ENCODE data around the gene OR2D3. TPM values are rescaled to one million over a fixed set of nuclear protein-coding genes. Genes with fewer than 3 reads are reported as not detected.
A peak's percentile ranks its signal among the peaks of the same experiment; 100 is the strongest.
"Not testable (repeated sequence)": the region's sequence is repeated elsewhere in the genome, so short reads cannot be mapped to it uniquely, and the experiment has no call there.

OR2D3 gene
- total RNA-seq, 2 donors from 2014 or later, result not detected

DNA sequence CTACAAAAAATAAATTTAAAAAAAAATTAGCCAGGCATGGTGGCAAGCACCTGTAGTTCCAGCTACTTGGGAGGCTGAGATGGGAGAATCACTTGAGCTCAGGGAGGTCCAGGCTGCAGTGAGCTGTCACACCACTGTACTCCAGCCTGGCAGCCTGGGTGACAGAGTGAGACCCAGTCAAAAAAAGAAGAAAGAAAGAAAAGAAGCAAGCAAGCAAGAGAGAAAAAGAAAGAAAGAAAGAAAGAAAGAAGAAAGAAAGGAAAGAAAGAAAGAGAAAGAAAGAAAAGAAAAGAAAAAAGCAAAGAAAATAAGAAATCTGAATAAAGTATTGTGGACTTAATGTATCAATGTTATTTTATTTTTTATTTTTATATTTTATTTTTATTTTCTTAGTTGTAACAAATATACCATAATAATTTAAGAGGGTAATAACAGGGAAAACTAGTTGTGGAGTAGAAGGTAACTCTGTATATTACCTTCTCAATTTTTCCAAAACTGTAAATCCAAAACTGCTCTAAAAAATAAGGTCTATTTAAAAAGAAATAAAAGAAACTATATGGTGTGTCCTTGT, 4.3 kb downstream of the OR2D3 start:
- Mint-ChIP-seq H3K9me3 (peaks cover 0 to 3% of the 10 kb centered on the region in 2 donors), H3K36me3 (peaks cover 9 to 11% of the 10 kb centered on the region in 2 donors), H3K27ac (no peak overlapping the region)
- ATAC-seq (no peak), DNase-seq (ENCODE audit: low spot score in 2 of 2) (no peak)

DNA sequence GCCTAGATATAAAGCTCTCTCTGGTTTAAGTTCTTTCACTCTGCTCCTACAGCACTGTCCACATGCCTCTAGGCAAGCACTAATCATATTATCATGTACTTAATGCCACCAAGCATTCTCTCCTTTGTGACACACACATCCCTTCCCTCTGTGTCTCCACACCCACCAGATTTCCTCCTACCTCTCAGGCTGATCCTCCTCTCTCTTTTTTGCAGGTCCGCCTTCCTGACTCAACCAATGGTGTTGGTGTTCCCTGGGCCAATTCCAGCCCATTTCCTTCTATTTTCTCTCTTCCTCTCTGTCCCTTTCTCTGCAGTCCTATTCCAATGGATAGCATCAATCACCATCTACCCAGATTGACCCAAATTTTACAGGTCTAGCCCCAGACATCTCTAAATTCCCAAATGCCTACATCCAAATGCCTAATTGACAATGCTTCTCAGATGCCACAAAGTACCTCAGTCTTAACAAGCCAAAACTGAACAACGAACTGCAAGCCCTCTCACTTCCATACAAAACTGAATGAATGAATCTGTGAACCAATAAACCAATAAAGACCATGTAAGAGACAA, 4.9 kb downstream of the OR2D3 start:
- ATAC-seq (peak in 1 of 2 donors; percentile 23), DNase-seq (ENCODE audit: low spot score in 2 of 2) (no peak)
- peaks cover 0 to 3% of the 10 kb centered on the region in 2 donors for H3K9me3 Mint-ChIP-seq
- H3K36me3 Mint-ChIP-seq, result peaks cover 9 to 11% of the 10 kb centered on the region in 2 donors
- peak overlapping the region in 1 of 2 donors; percentile 82 for H3K27ac Mint-ChIP-seq

DNA sequence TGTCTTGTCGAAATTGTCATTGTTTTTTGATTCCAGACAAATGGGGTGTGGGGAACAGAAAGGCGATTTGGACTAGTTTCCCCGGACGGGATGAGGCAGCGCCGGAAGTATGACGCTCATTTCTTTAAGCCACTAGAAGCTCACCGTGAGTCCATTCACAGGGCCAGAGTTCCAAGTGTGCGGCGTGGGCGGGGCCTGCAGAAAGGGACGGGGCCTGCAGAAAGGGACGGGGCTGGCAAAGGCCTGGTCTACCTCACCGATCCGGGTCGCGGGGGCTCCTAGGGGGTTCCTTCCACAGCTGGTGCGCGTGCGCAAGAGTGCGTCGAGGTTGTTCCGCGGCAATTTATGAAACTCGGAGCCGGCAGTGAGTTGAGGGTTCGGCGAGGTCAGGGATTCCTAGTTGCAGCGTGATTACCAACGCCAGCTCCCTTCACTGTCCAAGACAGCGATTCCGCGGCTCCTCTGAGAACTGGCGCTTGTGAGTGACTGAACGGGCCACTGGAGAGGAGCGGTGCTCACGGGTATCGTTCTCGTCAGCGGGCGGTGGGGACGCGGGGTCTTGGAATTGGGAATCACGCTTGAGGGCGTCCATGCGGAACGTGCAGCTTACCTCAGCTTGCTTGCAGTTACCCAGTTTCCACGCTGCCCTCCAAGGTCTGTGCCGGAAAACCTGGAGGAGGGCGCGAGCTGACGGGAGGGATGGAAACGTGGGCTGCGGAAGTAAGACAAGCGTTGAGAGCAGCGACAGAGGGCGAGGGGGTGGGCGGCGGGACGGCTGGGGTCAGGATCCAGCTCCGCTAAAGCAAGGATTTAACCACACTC, 5.6 kb downstream of the OR2D3 start, which contains the start of gene ZNF215:
Gene ZNF215, plus strand, starts transcription at position 219 of the 822 bp plus-strand sequence. CDS start 5,847 bp downstream, outside the sequence.
- peak within 1 kb of the TSS; percentile 66 to 82 for H3K27ac Mint-ChIP-seq
- H3K36me3 Mint-ChIP-seq, result peaks cover 9 to 11% of the 10 kb centered on the region in 2 donors
- peaks cover 0 to 3% of the 10 kb centered on the region in 2 donors for H3K9me3 Mint-ChIP-seq
- ATAC-seq (peak; percentile 77 to 85), DNase-seq (ENCODE audit: low spot score in 2 of 2) (peak; percentile 32 to 60)

DNA sequence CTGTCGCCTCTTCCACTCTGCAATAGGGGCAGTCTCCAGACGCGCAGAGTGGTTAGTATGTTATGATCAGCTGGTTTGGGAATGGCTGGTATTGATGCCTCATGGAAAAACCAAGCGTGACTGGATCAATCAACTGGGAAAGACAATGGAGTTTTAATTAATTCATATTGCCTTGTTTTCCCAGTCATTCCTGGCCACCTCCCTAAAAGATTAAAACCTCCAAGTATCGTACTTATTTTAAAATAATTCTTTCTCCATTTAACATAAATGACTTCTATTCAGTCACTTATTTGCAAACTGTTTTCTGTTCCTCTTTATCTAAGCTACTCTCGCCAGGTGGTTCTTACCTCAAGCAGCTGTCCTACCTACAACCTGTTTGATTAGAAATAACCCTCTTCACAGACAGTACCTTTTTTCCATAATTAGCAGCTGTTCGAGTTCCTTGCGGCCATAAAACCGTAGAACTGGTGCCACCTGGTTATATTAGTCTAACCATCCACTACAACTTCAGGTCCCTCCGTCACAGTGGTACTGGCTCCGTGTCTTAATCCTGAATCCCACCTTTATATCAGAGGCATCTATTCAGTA, 6.3 kb downstream of the OR2D3 start:
- Mint-ChIP-seq H3K9me3 (peaks cover 0 to 3% of the 10 kb centered on the region in 2 donors), H3K36me3 (peaks cover 9 to 11% of the 10 kb centered on the region in 2 donors), H3K27ac (peak overlapping the region in 1 of 2 donors; percentile 82)
- ATAC-seq, result no peak
- no peak for DNase-seq (ENCODE audit: low spot score in 2 of 2)

DNA sequence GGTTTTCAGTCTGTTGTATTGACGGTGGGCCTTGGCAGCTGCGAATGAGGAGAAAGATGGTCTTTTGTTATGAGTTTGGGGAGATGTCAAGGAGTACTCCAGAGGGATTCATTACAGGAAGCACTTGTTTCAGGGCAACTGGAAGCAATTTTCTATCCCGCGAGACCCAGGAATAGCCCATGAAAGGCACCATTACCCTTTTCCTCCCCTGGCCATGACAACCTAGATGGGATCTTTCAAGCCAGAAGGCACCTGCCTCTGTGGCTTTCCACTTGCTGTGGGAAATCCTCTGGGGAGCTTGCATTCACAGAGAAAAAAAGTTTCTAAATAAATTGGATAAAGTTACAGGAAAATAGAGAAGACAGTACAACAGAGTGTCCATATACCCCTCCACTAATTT, 8.1 kb downstream of the OR2D3 start:
- no peak for DNase-seq (ENCODE audit: low spot score in 2 of 2)
- ATAC-seq, result no peak
- Mint-ChIP-seq H3K27ac (no peak overlapping the region), H3K9me3 (peaks cover 0 to 3% of the 10 kb centered on the region in 2 donors), H3K36me3 (peaks cover 9 to 11% of the 10 kb centered on the region in 2 donors)

DNA sequence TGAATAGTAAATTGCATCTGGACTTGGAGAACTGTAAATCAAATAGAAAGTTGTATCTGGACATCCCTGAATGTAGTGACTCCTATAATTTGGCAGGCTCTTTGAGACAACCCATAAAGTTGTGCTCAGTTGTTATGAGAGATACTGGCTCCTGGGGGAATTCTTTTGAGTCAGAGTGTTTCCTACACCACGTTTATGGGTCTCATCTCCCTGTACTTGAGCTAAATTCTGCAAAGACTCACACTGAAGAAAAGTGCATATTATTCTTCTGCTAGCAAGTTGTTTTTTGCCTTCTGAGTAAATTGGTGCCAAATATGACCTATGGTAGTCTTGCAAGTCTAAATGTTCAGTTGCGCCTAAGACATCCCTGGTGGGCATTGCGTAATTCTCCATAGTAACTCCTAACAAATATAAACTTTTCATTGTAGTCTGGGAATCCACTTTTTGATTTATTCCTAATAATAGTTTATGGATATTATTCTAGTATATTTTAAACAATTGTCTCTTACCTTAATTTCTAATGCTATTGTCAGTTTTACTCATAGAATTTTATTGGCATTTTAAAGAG, 10.4 kb downstream of the OR2D3 start:
- H3K36me3 Mint-ChIP-seq, result peaks cover 4% of the 10 kb centered on the region in 2 donors
- H3K9me3 Mint-ChIP-seq, result no peaks in the 10 kb centered on the region
- DNase-seq (ENCODE audit: low spot score in 2 of 2), result no peak
- ATAC-seq, result no peak
- H3K27ac Mint-ChIP-seq, result no peak overlapping the region

DNA sequence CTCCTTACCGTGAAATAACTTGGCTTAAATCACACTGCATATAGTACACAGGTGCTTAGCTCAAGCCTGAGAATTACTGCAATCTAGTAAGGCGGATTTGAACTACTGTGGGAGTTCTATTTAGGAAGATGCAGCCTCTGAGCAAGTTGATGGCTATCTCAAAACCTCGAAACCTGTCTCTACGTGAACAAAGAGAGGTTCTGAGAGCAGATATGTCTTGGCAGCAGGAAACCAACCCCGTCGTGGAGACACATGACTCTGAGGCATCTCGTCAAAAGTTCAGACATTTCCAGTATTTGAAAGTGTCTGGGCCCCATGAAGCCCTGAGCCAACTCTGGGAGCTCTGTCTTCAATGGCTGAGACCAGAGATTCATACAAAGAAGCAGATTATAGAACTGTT, 11.3 kb downstream of the OR2D3 start:
- no peaks in the 10 kb centered on the region for H3K9me3 Mint-ChIP-seq
- H3K27ac Mint-ChIP-seq, result no peak overlapping the region
- DNase-seq (ENCODE audit: low spot score in 2 of 2) (no peak), ATAC-seq (peak in 1 of 2 donors; percentile 49)
- H3K36me3 Mint-ChIP-seq, result no peaks in the 10 kb centered on the region

DNA sequence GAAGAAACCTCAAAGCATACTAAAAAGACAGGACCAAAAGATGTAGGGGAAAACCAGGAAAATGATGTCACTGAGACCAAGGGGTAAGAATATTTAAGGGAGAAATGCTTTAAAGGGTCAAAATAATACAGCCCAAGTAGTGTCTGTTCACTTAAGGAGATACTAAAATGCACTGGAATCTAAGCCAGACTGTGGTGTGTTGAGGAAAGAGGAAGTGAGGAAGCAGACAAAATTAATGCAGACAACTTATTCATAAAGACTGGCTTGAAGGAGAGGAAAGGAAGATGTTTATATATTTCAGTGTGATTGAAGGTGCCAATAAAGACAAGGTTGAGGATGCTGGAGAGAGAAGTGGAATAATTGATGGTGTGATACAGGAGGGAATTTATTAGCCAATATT, 21.2 kb downstream of the OR2D3 start:
- Mint-ChIP-seq H3K27ac (no peak overlapping the region), H3K36me3 (no peaks in the 10 kb centered on the region), H3K9me3 (no peaks in the 10 kb centered on the region)
- no peak for ATAC-seq
- no peak for DNase-seq (ENCODE audit: low spot score in 2 of 2)

DNA sequence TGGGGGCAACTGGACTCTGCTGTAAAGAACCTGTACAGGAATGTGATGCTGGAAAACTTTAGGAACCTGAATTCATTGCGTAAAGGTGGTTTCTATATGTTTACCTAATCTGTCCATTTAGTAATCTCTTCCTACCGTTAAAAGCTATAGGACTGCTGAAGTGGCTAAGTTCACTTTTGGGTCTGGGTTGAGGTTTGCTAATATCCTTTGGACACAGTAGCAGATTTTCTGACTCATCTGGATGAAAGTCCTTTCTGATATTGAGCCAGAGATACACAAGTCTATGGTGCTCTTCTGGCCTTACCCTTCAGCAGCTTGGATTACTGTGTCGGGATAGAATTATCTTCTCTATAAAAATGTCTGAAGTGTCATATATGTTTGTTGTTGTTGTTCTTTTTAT, 22.3 kb downstream of the OR2D3 start:
- Mint-ChIP-seq H3K36me3 (no peaks in the 10 kb centered on the region), H3K9me3 (no peaks in the 10 kb centered on the region), H3K27ac (no peak overlapping the region)
- DNase-seq (ENCODE audit: low spot score in 2 of 2) (no peak), ATAC-seq (no peak)

DNA sequence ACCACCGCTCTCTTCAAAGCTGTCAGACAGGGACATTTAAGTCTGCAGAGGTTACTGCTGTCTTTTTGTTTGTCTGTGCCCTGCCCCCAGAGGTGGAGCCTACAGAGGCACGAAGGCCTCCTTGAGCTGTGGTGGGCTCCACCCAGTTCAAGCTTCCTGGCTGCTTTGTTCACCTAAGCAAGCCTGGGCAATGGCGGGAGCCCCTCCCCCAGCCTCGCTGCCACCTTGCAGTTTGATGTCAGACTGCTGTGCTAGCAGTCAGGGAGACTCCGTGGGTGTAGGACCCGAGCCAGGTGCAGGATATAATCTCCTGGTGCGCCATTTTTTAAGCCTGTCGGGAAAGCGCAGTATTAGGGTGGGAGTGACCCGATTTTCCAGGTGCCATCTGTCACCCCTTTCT, 33.4 kb downstream of the OR2D3 start:
- not testable (repeated sequence) for H3K36me3 Mint-ChIP-seq; ATAC-seq; H3K27ac Mint-ChIP-seq; H3K9me3 Mint-ChIP-seq; DNase-seq (ENCODE audit: low spot score in 2 of 2)

DNA sequence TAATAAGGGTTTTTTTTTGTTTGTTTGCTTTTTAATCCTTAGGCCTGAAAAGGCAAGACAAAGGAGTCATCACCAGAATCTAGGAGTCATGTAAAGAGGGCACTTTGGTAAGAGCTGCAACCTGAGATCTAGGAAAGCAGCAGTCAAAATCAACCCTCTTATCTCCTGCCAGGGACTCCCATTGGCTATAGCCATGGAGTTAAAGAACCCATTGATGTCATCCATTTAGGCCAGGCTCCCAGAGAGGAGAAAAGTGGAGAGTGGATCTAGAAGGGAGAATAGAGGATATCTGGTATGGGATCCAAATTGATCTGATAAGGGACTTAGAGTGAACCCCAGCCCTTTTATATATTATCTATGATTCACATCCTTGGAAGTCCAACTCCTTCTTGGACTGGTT, 41.3 kb downstream of the OR2D3 start:
- DNase-seq (ENCODE audit: low spot score in 2 of 2), result no peak
- Mint-ChIP-seq H3K27ac (no peak overlapping the region), H3K36me3 (no peaks in the 10 kb centered on the region), H3K9me3 (peaks cover 0 to 4% of the 10 kb centered on the region in 2 donors)
- ATAC-seq, result no peak

DNA sequence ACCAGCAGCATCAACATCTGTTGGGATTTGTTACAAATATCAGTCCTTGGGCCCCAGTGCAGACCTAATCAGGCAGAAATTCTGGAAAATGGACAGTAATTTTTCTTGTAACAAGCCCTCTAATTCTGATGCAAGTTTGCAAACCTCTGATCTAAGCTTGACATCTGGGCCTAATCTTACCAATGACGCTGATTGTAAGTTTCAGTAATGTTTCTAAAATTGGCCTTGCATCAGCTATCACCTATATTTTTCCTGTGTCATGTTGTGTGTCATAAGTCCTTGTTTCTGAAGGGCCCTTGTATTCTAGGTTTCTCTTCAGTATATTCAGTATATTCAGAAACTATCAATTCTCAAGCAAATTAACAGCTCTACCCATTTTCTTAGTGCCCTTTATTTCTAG, 41.9 kb downstream of the OR2D3 start:
- ATAC-seq, result no peak
- no peak for DNase-seq (ENCODE audit: low spot score in 2 of 2)
- H3K27ac Mint-ChIP-seq, result no peak overlapping the region
- H3K9me3 Mint-ChIP-seq, result peaks cover 0 to 4% of the 10 kb centered on the region in 2 donors
- no peaks in the 10 kb centered on the region for H3K36me3 Mint-ChIP-seq

DNA sequence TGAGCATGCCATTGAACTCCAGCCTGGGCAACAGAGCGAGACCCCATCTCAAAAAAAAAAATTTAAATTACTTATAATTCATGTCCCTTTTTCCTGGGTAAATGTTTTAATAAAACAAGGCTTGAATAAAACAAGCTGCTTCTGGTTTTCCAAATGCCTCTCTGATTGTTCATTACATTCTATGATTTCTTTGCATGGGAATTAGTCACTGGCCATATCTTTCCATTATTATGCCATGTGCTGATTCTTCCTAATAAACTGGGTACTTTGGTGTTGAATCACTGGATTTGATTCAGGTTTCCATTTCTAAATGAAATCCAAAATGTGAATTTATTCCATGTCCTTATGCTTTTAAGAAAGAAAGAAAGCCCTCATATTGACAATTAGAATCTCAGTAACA, 48.0 kb downstream of the OR2D3 start:
- DNase-seq (ENCODE audit: low spot score in 2 of 2) (no peak), ATAC-seq (no peak)
- Mint-ChIP-seq H3K9me3 (peaks cover 0 to 9% of the 10 kb centered on the region in 2 donors), H3K36me3 (no peaks in the 10 kb centered on the region), H3K27ac (no peak overlapping the region)

DNA sequence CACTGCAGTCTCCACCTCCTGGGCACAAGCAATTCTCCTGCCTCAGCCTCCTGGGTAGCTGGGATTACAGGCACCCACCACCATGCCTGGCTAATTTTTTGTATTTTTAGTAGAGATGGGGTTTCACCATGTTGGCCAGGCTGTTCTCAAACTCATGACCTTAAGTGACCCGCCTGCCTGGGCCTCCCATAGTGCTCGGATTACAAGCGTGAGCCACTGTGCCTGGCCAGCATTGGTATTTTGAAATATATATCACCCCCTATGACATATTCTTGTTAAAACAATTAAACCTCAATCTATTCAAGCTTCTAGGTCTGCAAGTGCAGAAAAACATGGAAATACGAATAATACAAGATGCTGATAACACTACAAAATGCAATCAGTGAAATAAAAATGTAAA, 49.1 kb downstream of the OR2D3 start:
- H3K9me3 Mint-ChIP-seq; H3K27ac Mint-ChIP-seq; DNase-seq (ENCODE audit: low spot score in 2 of 2); H3K36me3 Mint-ChIP-seq; ATAC-seq: not testable (repeated sequence)
